Stimulated activated naive CD8-positive, alpha-beta T cell treated with anti-CD3 and anti-CD28 coated beads, Interleukin-15, Interleukin-2, amounts not matched to agents 100 U/mL and 50 U/mL, for 24 hours (primary cell): ENCODE results near the gene KDM2A.

Source experiments
- ATAC-seq: fragments of 150-1000 bp; cut with Tn5 transposase; one replicate; pipeline ENCODE4 v1.10.0; 2021
- DNase-seq: peaks from one replicate; pipeline ENCODE4 v3.0.0; 2021

KDM2A gene

GRCh38 chr11:67284811-67285540, 165.9 kb downstream of the KDM2A start:
- ATAC-seq = no peak
- no peak for DNase-seq

- DNase-seq (no peak), ATAC-seq (no peak)
Observed at GRCh38 chr11:67285541-67286498, 166.8 kb downstream of the KDM2A start.

- no peak for ATAC-seq
Observed at GRCh38 chr11:67286621-67287333, 167.7 kb downstream of the KDM2A start.

GRCh38 chr11:67287355-67288197, 168.5 kb downstream of the KDM2A start:
- ATAC-seq = no peak
- DNase-seq = no peak

More at GRCh38 chr11:67286621-67287333, 167.7 kb downstream of the KDM2A start:
- peak; percentile 39 for DNase-seq

- DNase-seq (no peak), ATAC-seq (no peak)
Observed at GRCh38 chr11:67288198-67288451, 169.1 kb downstream of the KDM2A start.

GRCh38 chr11:67288452-67289225, 169.6 kb downstream of the KDM2A start:
- ATAC-seq (peak; percentile 69), DNase-seq (peak; percentile 93)

- ATAC-seq (peak; percentile 30), DNase-seq (no peak)
Observed at GRCh38 chr11:67289226-67289650, 170.2 kb downstream of the KDM2A start, which contains the start of gene ANKRD13D. Gene ANKRD13D, plus strand, starts transcription at chr11:67289303. Its CDS starts 158 bp downstream, at chr11:67289461.

GRCh38 chr11:67289651-67290479, 170.8 kb downstream of the KDM2A start:
- DNase-seq (no peak), ATAC-seq (no peak)

GRCh38 chr11:67290801-67291200, 171.7 kb downstream of the KDM2A start:
- DNase-seq (no peak), ATAC-seq (no peak)

GRCh38 chr11:67291481-67292381, 172.7 kb downstream of the KDM2A start:
- DNase-seq (no peak), ATAC-seq (no peak)

GRCh38 chr11:67292671-67293070, 173.6 kb downstream of the KDM2A start:
- DNase-seq = no peak
- no peak for ATAC-seq

- ATAC-seq (no peak), DNase-seq (no peak)
Observed at GRCh38 chr11:67293090-67293489, 174.0 kb downstream of the KDM2A start.

GRCh38 chr11:67295846-67296245, 176.8 kb downstream of the KDM2A start:
- ATAC-seq = no peak
- no peak for DNase-seq

- no peak for DNase-seq
- ATAC-seq = no peak
Observed at GRCh38 chr11:67298786-67299185, 179.7 kb downstream of the KDM2A start.

GRCh38 chr11:67299471-67300191, 180.6 kb downstream of the KDM2A start:
- ATAC-seq (no peak), DNase-seq (no peak)

GRCh38 chr11:67300256-67300755, 181.2 kb downstream of the KDM2A start:
- no peak for DNase-seq
- no peak for ATAC-seq

- ATAC-seq (no peak), DNase-seq (no peak)
Observed at GRCh38 chr11:67300756-67301312, 181.8 kb downstream of the KDM2A start.
